ENCODE measurements around the gene CCN5.
"Not testable (repeated sequence)": the region's sequence is repeated elsewhere in the genome, so short reads cannot be mapped to it uniquely, and the experiment has no call there.

Gene CCN5

GRCh38 chr20:44692932-44693480, 22.2 kb upstream of the CCN5 start:
- H3K4me3 ChIP-seq (ENCODE audit: low read length), result no peak overlapping the region
- DNase-seq (ENCODE audit: low read depth, low spot score), result no peak

GRCh38 chr20:44693627-44694026, 21.5 kb upstream of the CCN5 start:
- no peak for DNase-seq (ENCODE audit: low read depth, low spot score)
- H3K4me3 ChIP-seq (ENCODE audit: low read length), result no peak overlapping the region

- DNase-seq (ENCODE audit: low read depth, low spot score), result no peak
- no peak overlapping the region for H3K4me3 ChIP-seq (ENCODE audit: low read length)
Measured at GRCh38 chr20:44694159-44694558, 21.0 kb upstream of the CCN5 start.

- no peak overlapping the region for H3K4me3 ChIP-seq (ENCODE audit: low read length)
- DNase-seq (ENCODE audit: low read depth, low spot score), result no peak
Measured at GRCh38 chr20:44695295-44695673, 19.9 kb upstream of the CCN5 start.

DNA sequence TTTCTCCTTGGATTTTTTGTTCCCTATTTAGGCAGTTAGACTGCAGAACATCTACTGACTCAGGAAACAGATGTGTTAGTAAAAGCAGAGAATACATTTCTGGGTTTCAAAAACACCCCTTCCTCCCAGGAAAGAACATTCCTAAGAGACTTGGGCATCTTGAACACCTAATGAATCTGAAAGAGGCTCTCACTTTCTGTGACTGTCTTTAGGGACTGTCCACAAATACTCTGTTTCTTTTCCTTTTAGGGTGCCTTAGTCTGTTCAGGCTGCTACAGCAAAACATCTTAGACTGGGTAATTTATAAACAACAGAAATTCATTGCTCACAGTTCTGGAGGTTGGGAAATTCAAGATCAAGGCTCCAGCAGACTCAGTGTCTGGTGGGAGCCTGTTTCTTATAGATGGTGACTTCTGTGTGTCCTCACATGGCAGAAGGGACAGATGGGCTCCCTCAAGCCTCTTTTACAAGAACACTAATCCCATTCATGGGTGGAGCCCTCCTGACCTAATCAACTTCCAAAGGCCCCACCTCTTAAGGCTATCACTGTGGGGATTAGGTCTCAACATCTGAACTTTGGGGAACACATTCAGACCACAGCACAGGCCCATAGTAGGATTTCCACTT, 19.4 kb upstream of the CCN5 start:
- H3K4me3 ChIP-seq (ENCODE audit: low read length), result no peak overlapping the region
- no peak for DNase-seq (ENCODE audit: low read depth, low spot score)

DNA sequence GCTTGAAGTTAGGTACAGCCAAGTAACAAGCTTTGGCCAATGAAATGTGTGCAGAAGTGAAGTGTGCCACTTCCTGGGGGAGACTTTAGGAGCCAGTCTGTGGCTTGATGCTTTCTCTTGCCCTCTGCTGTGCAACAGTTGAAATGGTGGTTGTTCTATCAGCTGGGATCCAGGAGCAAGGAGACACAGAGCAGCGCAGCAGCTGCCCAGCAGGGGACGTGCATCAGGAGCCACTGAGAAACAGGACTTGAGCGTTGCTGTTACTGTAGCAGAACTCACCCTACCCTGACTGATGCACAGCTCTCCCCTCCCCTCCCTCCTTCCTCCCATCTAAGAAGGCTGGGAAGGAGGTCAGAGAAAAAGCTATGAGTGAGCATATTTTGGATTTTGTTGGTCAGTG, 18.9 kb upstream of the CCN5 start:
- peak; percentile 71 for DNase-seq (ENCODE audit: low read depth, low spot score)
- no peak overlapping the region for H3K4me3 ChIP-seq (ENCODE audit: low read length)

DNA sequence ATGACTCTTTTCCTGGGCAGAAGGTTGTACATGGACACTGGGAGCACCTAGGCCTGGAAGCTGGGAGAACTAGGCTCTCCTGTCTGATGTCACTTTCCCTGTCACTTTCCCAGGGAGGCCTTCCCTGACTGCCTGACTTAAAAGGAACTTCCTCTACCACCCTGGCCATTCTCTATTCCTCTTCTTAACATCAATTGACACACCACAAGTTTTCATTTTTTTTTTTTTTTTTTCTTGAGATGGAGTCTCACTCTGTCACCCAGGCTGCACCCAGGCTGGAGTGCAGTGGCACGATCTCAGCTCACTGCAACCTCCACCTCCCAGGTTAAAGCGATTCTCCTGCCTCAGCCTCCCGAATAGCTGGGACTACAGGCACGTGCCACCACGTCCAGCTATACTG, 18.1 kb upstream of the CCN5 start:
- not testable (repeated sequence) for DNase-seq (ENCODE audit: low read depth, low spot score); H3K4me3 ChIP-seq (ENCODE audit: low read length)

DNA sequence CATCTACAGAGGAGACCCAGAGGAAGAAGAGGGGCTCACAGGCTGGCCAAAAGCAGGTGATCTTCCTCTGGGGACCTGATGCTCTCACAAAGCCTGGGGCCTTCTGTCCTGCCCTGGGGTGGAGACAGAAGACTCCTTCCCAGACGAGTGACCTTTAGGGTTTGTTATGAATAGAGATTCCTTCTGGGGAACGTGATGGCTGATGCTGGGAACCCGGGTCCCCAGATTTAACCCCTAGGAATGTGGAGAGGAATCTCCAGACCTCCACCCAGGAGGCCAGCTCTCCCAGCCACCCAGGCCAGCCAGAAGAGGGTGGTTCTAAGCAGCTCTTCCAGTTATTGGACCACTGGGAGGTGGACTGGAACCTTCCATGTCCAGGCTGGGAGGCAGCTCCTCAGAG, 16.8 kb upstream of the CCN5 start:
- no peak overlapping the region for H3K4me3 ChIP-seq (ENCODE audit: low read length)
- no peak for DNase-seq (ENCODE audit: low read depth, low spot score)

GRCh38 chr20:44700306-44700705, 14.9 kb upstream of the CCN5 start:
- no peak for DNase-seq (ENCODE audit: low read depth, low spot score)
- no peak overlapping the region for H3K4me3 ChIP-seq (ENCODE audit: low read length)

GRCh38 chr20:44701118-44701857, 13.9 kb upstream of the CCN5 start:
- DNase-seq (ENCODE audit: low read depth, low spot score), result no peak
- H3K4me3 ChIP-seq (ENCODE audit: low read length), result no peak overlapping the region

DNA sequence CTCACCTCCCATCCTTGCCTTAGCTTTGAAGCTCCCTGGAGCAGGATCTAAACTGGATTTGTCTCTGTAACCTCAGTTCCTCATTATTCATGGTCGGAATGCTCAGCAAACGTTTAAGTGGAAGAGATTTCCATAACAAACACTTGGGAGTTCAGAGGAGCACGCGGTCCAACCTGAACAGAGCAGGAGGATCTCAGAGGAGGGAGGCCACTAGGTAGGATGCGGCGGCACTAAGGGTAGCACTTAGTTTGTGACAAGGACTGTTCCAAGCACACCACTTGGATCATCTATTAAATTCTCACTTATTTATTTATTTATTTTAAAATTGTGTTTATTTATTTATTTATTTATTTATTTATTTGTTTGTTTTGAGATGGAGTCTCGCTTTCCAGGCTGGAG, 13.3 kb upstream of the CCN5 start:
- no peak for DNase-seq (ENCODE audit: low read depth, low spot score)
- no peak overlapping the region for H3K4me3 ChIP-seq (ENCODE audit: low read length)

DNA sequence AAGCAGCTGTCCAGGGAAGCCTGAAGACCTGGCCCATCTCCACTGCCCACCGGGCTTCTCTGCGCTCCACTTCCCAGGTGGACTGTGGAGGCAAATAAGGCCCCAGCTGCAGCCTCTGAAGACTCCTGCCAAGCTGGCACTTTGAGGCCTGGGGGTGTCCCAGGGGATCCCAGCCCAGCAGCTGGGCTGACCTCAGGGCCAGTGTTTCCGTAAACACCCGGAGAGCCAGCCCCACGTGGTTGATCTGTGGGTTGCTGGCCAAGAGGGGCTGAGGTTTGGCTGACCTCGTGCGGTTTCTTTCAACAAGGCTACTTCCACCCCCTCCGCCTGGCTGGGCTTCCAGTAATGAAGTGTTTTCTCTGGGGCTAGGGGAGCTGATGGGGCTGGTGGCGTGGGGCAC, 12.4 kb upstream of the CCN5 start:
- H3K4me3 ChIP-seq (ENCODE audit: low read length), result no peak overlapping the region

DNA sequence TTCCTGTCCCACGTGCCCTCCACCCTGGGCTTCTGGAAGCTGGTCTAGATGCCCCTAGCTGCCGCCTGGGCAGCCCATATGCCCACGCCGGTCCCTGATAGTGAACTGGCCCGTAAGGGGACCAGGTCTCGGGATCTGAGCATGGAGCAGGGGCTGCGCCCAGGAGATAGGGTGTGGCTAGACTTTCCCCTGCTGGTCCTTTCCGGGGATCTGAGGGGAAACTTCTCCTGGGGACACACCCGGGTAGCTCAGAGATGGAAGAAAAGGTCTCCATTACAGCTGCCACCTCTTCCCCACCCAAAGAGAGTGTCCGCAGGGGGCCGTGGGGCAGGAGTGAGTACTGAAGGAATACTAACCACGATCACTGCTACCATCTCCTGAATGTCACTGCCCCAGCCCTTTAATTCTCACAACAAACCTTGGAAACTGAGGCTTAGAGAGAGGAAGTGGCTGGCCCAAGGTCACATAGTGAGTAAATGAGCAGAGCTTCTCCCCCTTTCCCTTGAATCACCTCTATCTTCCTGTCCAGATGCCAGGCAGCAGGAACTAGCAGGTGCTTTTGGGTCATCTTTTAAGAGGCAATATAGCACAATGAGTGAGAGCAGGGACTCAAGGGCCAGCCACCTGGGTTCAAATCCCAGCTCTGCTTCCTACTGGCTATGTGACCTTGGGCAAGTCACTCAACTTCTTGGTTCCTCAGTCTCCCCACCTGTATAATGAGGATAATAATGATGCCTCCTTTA, 11.8 kb upstream of the CCN5 start:
- no peak overlapping the region for H3K4me3 ChIP-seq (ENCODE audit: low read length)
- no peak for DNase-seq (ENCODE audit: low read depth, low spot score)

More for the DNA sequence above, 12.4 kb upstream of the CCN5 start:
- no peak for DNase-seq (ENCODE audit: low read depth, low spot score)

DNA sequence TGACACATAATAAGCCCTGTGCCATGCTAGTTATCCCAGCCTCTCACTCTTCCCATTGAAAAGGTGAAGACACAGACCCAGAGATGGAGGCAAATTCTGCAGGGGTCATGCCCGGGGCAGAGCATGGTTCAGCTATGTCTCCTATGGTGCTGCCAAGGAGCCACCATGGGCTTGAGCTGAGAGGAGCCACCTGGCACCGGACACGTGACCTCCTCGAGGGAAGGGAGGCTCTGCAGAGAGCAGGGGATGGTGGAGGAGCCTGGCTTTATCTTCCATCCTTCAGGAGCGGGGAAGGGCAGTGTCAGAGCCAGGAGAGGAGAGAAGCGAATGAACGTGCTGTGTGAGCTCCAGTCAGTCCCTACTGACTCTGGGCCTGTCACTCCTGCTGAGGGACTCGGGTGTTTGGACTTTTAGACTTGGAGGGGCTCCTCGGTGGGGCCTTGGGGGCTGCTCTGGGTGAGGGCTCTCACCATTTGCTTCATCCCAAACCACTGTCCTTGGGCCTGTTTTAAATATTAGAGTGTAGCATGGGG, 11.1 kb upstream of the CCN5 start:
- H3K4me3 ChIP-seq (ENCODE audit: low read length), result no peak overlapping the region
- no peak for DNase-seq (ENCODE audit: low read depth, low spot score)

- no peak overlapping the region for H3K4me3 ChIP-seq (ENCODE audit: low read length)
- DNase-seq (ENCODE audit: low read depth, low spot score), result no peak
Measured at GRCh38 chr20:44704551-44704971, 10.6 kb upstream of the CCN5 start.

DNA sequence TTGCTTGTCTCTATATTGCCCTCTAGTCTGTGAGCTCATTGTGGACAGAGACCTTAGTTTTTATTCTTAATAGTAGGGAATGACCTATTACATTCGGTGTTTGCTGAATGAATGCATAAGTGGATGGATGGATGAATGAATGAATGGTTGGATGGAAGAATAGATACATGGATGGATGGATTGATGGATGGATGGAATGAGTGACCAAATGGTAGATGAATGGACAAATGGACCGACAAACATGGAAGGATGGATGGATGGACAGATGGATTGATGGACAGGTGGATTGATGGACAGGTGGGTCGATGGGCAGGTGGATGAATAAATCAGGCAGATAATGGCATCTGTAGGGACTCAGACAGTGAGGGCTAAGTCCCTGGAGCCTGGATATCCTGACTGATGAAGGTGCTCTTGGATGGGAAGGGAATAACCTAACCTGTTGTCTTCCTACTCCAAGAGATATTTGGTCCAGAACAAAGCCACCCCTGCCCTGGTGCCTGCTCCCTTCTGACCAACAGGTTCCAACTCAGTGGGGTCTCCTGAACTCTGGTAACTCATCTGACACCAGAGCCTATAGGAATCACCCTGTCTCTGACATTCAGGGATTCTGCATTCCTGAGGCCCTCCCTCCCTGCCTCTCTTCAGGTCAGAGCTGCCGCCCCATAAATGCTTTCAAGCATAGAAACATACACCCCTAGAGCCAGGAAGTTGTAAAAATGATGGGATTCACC, 9.6 kb upstream of the CCN5 start:
- H3K4me3 ChIP-seq (ENCODE audit: low read length), result no peak overlapping the region
- DNase-seq (ENCODE audit: low read depth, low spot score), result no peak

GRCh38 chr20:44706301-44707017, 8.7 kb upstream of the CCN5 start:
- H3K4me3 ChIP-seq (ENCODE audit: low read length), result no peak overlapping the region
- no peak for DNase-seq (ENCODE audit: low read depth, low spot score)

- DNase-seq (ENCODE audit: low read depth, low spot score), result no peak
- no peak overlapping the region for H3K4me3 ChIP-seq (ENCODE audit: low read length)
Measured at GRCh38 chr20:44707018-44707579, 8.1 kb upstream of the CCN5 start.

All from Jurkat, Clone E6-1 (cell line).